ENCODE results near the gene SPATA21.

GRCh38 chr1:16430606-16431005, 6.6 kb downstream of the SPATA21 start:
- TF ChIP-seq CTCF (IDR thresholded peaks at IDR 0.05; ENCODE audit: insufficient read depth, low read length, poor library complexity, severe bottlenecking) (no peak), EZH2phosphoT487 (conservative IDR thresholded peaks at IDR 0.05; ENCODE audit: low read length) (no peak)
